Mucosa of stomach (tissue), 1 donor: Measurements from ENCODE around the gene RINL.
A peak's percentile ranks its signal among the peaks of the same experiment; 100 is the strongest.
"Not testable (repeated sequence)": the region's sequence is repeated elsewhere in the genome, so short reads cannot be mapped to it uniquely, and the experiment has no call there.

ENCODE experiments used
- H3K27me3 ChIP-seq: one replicate; pipeline ENCODE4 v1.7.0; 2013; ENCODE audit warnings: mild to moderate bottlenecking, low read length; ENCODE audit not compliant: control insufficient read depth, insufficient read depth
- H3K36me3 ChIP-seq: one replicate; pipeline ENCODE4 v1.7.0; 2013; ENCODE audit warnings: low read length; ENCODE audit not compliant: control insufficient read depth, insufficient read depth
- H3K4me1 ChIP-seq: one replicate; pipeline ENCODE4 v1.7.0; 2013; ENCODE audit warnings: mild to moderate bottlenecking, low read length; ENCODE audit not compliant: control insufficient read depth, insufficient read depth
- H3K4me3 ChIP-seq: one replicate; pipeline ENCODE4 v1.7.0; 2013; ENCODE audit warnings: low read length
- H3K9ac ChIP-seq: one replicate; pipeline ENCODE4 v1.7.0; 2013; ENCODE audit warnings: mild to moderate bottlenecking, low read length, moderate library complexity
- H3K9me3 ChIP-seq: one replicate; pipeline ENCODE4 v1.7.0; 2013; ENCODE audit warnings: mild to moderate bottlenecking, low read length, moderate library complexity; ENCODE audit not compliant: control insufficient read depth
- donor health status: Pancreatic carcinoma.

The RINL gene

DNA sequence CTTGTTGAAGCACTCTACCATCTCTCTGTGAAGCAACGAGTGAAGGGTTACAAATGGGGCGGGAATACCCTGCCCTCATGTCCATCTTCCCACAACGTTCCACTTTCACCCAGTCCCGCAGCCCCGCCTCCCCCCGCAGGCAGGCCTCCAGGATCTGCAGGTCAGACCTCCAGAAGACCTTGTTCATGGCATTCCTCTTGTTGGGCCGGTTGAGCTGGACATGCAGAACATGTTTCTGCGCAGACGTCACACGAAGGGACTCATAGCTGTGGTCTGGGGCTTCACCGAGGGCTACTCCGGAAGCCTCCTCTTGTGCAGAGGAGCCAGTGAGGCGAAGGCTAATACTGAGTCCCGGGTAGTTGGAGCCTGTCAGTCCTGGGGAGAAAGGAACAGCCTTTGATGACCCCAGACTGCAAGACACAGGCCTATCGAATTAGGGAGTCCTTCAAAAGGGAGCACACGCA lies 46.9 kb downstream of the RINL start:
- Histone ChIP-seq H3K36me3 (peaks cover 8% of the 10 kb centered on the region), H3K9ac (peak overlapping the region; percentile 77), H3K27me3 (no peaks in the 10 kb centered on the region), H3K9me3 (no peaks in the 10 kb centered on the region), H3K4me3 (peak overlapping the region; percentile 70), H3K4me1 (peaks cover 22% of the 10 kb centered on the region)

- H3K9ac ChIP-seq = peak overlapping the region; percentile 77
- H3K4me1 ChIP-seq = peaks cover 14% of the 10 kb centered on the region
- H3K4me3 ChIP-seq = no peak overlapping the region
Measured at GRCh38 chr19:38830039-38830733, 47.9 kb downstream of the RINL start.

DNA sequence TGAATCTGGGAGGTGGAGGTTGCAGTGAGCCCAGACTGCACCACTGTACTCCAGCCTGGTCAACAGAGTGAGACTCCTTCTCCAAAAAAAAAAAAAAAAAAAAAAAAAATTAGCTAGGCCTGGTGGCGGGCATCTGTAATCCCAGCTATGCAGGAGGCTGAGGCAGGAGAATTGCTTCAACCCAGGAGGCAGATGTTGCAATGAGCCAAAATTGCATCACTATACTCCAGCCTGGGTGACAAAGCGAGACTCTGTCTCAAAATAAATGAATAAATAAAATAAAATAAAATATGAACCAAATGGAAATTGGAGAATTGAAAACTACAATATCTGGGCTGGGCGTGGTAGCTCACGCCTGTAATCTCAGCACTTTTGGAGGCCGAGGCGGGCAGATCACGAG lies 48.9 kb downstream of the RINL start:
- H3K27me3 ChIP-seq, H3K36me3 ChIP-seq, H3K4me3 ChIP-seq, H3K9ac ChIP-seq, H3K9me3 ChIP-seq: not testable (repeated sequence)
- H3K4me1 ChIP-seq = peaks cover 14% of the 10 kb centered on the region

More at GRCh38 chr19:38830039-38830733, 47.9 kb downstream of the RINL start:
- Histone ChIP-seq H3K9me3 (no peaks in the 10 kb centered on the region), H3K36me3 (no peaks in the 10 kb centered on the region), H3K27me3 (no peaks in the 10 kb centered on the region)

- Histone ChIP-seq H3K27me3 (no peaks in the 10 kb centered on the region), H3K9ac (no peak overlapping the region), H3K4me1 (peaks cover 8% of the 10 kb centered on the region), H3K9me3 (no peaks in the 10 kb centered on the region), H3K36me3 (no peaks in the 10 kb centered on the region), H3K4me3 (no peak overlapping the region)
Measured at GRCh38 chr19:38826856-38827551, 51.1 kb downstream of the RINL start.

- not testable (repeated sequence) for H3K4me3 ChIP-seq, H3K9ac ChIP-seq, H3K4me1 ChIP-seq, H3K36me3 ChIP-seq, H3K9me3 ChIP-seq, H3K27me3 ChIP-seq
Measured at GRCh38 chr19:38825936-38826335, 52.1 kb downstream of the RINL start.

GRCh38 chr19:38821230-38821825 lies 56.7 kb downstream of the RINL start:
- not testable (repeated sequence) for H3K36me3 ChIP-seq, H3K27me3 ChIP-seq, H3K9ac ChIP-seq, H3K4me3 ChIP-seq, H3K9me3 ChIP-seq
- H3K4me1 ChIP-seq = peaks cover 40% of the 10 kb centered on the region

DNA sequence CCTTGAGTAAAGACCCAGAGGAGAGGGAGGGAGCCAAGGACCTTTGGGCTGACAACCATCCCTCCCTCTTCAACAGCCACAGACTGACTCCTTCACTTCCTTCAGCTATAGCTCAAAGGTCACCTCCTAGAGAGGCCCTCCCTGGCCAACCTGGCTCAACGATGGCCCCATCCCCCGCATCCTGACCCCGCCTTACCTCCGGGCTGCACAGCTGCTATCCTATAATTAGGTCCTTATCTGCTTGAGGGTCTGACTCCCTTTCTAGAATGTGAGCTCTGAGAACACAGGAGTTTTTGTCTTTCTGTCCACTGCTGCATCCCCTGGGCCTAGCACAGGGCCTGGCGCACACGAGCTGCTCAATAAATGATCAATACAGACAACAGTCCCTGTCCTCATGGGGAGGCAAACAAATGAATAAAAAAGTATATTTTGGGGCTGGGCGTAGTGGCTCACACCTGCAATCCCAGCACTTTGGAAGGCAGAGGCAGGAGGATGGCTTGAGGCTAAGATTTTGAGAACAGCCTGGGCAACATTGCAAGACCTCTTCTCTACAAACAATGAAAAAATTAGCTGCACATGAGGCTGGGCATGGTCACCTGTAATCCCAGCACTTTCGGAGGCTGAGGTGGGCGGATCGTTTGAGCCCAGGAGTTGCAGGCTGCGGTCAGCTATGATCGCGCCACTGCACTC lies 58.7 kb downstream of the RINL start:
- Histone ChIP-seq H3K9me3 (no peaks in the 10 kb centered on the region), H3K4me3 (no peak overlapping the region), H3K27me3 (no peaks in the 10 kb centered on the region), H3K4me1 (peaks cover 49% of the 10 kb centered on the region), H3K36me3 (peaks cover 4% of the 10 kb centered on the region), H3K9ac (no peak overlapping the region)
